Middle frontal gyrus (tissue), 1 donor: ENCODE results near the gene GLRA1.
"Not testable (repeated sequence)": the region's sequence is repeated elsewhere in the genome, so short reads cannot be mapped to it uniquely, and the experiment has no call there.

Source experiments
- DNase-seq: peaks from one replicate; pipeline ENCODE4 v3.0.0-alpha.2; 2015; ENCODE audit warnings: low spot score; ENCODE audit errors: extremely low spot score

GLRA1 gene

DNA sequence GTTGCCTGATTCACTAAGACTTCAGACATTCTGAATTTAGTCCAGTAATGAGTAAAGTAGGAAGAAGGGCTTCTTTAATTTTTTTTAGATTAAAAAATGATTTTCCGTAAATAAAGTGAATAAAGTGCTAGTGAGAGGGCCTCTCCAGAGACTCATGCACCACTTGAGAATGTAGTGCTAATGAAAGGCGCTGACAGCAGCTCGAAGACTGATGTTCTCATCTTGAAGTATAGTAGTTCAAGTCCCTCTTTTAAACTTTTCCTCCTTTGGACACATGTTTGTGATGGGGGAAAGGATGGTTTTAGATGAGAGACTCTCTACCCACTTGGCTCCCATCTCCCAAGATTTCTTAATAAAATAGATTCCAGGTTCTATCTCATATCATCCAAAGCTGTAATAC, 104.4 kb downstream of the GLRA1 start:
- DNase-seq = no peak

DNA sequence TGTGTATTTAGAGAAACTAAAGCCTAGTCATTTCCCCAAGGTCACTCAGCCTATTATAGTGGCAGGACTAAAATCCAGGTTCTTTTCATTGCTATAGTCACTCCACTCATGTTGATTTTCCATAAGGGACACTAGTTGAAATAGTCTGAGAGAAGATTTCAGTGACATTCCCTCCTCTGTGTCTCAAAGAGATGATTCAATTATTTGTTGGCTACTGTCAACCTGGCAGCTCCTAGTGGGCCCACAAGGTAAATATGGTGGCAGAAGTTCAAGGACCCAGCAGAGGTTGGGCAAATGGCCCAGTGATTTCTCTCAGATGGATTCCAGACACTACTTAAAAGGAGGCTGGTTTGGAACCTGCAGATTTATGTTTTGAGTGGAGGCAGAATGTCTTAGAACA, 104.8 kb downstream of the GLRA1 start:
- no peak for DNase-seq

DNA sequence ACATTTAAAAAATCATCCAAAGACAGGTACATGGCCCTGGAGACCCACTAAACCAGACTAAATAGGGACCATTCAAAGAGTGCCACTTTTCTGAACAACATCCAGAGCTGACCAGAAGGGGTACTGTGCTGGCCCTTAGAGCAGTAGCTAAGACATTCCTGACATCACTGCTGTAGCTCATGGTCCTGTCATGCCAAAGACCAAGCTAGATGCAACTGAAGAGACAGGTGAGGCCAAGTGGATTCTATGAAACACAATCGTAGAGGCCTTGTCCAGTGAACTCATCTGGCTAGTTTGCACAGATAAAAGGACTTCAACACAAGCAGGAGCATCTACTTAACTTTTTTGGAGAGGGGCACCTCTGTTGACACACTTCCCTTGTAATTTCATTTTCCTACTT, 109.6 kb downstream of the GLRA1 start:
- DNase-seq = no peak

- no peak for DNase-seq
These were observed 111.8 kb downstream of the GLRA1 start for GRCh38 chr5:151812757-151813309.

- no peak for DNase-seq
These were observed 112.9 kb downstream of the GLRA1 start for GRCh38 chr5:151811593-151812321.

DNA sequence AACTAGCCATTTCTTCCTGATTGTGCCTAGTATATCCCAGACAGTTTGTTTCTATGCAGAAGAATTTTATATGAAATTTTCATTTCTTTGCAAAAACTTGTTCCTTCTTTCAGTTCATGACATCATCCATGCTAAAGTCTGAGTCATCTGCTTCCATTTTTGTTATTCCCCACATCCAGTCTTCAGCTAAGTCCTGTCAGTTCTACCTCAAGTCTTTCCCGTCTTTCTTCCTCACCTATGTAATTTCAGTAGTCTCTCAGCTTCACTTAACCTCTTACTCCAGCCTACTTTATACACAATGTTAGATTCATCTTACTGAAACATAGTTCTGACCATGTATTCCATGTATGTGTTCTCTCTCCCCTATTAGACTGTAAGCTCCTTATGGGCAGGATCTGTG, 113.8 kb downstream of the GLRA1 start:
- no peak for DNase-seq

- no peak for DNase-seq
These were observed 114.2 kb downstream of the GLRA1 start for GRCh38 chr5:151810449-151810848.

DNA sequence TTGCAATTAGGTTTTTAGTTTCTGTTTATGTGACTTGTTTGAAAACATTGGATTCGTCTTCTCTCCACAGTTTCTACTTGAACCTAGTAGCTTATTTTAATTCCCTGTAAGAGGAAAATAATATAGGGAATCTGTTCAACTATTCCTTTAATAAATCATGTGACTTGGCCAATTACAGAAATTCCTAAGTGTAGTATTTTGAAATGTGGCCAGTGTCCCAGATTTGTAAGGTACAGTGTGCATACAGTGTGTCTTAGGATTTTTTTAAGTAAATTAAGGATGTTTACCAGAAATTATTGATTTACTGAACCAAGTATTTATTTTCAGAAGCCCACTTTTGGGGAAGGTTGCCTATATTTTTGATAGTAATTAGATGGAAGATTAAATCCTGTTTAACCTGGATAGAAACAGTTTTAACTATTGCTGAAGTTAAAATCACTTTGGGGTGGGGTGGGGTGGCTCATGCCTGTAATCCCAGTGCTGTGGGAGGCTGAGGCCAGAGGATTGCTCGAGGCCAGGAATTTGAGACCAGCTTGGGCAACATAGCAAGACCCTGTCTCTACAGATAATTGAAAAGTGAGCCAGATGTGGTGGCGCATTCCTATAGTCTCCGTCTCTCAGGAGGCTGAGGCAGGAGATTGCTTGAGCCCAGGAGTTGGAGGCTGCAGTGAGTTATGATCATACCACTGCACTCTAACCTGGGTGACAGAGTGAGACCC, 116.0 kb downstream of the GLRA1 start:
- DNase-seq = no peak

DNA sequence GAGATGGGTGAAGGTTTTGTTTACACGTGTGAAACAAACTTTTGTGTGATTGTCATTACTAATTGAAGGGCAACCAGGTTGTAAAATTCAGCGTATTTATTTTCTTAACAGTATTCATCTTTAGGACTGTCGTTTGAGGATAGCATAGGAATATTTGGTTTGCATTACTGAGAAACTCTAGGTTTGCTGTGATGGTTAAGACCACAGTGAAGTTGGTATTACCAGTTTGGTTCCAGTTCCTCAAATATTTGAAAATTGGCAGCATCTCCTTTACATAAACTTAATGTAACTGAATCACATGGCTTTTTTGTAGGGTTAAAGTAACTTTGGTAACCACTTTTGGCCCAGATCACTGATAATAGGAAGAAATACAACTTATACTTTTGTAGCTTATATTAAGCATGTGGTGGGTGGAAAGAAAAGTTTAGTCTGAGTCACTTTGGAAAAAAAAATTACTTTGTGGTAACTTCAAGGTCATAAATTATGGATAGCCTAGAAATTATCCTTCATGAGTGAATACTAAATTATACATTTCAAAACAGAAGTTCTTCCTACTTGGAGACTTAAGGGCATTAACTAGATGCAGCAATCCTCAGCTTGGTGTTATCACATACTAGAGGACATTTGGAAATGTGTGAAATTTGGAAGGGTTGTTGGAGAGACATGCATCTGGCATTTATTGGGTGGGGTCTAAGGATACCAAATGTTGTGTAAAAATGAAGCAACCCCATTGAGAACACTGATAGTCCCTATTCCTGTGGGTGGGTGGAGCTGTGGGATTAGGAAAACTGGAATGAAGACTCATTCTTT, 119.0 kb downstream of the GLRA1 start:
- DNase-seq = no peak

DNA sequence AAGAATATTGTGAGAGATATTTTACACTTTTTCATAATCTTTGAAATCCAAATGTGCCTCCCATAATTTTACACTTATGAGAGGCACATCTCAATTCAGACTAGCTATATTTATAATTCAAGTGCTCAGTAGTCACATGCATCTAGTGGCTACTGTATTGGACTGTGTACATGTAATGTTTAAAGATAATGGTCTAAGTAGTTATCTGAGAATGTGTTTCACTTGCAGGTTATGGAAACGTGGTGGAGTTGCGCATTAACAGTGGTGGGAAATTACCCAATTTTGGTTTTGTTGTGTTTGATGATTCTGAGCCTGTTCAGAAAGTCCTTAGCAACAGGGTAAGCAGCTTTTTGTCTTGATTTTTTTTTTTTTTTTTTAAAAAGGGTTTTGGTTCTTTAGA, 124.1 kb downstream of the GLRA1 start:
- no peak for DNase-seq

DNA sequence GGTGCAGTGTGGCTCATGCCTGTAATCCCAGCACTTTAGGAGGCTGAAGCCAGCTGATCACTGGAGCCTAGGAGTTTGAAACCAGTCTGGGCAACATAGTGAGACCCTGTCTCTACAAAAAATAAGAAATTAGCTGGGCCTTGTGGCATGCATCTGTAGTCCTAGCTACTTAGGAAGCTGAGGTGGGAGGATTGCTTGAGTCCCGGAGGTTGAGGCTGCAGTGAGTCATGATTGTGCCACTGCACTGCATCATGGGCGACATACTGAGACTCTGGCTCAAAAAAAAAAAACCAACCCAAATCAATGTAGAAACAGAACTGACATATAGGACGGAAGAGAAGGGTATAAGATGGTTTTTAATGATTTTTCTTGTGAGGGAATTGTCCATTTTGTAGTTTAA, 125.2 kb downstream of the GLRA1 start:
- no peak for DNase-seq

GRCh38 chr5:151798674-151799073, 126.0 kb downstream of the GLRA1 start:
- DNase-seq = no peak

DNA sequence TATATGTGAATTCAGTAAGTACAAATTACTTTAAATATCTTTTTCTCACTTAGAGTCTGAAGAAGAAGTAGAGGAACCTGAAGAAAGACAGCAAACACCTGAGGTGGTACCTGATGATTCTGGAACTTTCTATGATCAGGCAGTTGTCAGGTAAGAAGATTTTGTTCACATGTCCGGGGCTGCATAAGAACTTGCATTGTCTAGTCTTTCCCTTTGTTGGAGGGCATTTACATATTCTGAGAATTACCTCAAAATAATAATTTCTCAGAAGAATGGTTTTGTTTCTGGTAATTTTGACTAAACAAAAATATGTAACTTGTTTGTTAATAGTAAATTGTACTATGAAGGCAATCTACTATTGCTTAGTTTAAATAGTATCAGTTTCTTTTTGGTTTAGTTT, 129.2 kb downstream of the GLRA1 start:
- DNase-seq = no peak

- no peak for DNase-seq
These were observed 131.3 kb downstream of the GLRA1 start for GRCh38 chr5:151793358-151793757.

DNA sequence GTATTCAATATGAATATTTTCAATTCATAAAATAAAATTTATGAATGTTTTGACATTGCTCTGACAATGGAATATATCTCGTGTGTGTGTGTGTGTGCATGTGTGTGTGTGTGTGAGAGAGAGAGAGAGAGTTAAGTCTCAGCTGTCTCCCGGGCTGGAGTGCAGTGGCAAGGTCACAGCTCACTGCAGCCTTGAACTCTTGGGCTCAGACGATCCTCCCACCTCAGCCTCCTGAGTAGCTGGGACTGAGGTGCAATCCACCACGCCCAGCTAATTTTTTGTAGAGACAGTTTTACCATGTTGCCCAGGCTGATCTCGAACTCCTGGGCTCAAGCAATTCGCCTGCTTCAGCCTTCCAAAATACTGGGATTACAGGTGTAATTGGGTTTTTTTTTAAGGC, 136.8 kb downstream of the GLRA1 start:
- DNase-seq = no peak

DNA sequence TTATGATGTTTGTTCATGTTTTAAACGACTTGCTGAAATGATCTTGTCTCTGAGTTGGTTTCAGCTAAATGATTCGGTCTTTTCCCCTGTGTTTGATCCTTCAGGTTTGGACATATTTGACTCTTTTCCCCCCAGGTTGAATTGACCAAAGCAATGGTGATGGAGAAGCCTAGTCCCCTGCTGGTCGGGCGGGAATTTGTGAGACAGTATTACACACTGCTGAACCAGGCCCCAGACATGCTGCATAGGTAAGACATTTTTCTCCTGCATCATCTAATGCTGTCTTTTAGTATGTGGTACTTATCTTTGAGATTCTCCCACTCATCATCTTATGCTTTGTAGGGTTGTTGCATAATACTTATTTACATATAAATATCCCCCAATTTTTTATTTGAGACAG, 138.2 kb downstream of the GLRA1 start:
- no peak for DNase-seq

DNA sequence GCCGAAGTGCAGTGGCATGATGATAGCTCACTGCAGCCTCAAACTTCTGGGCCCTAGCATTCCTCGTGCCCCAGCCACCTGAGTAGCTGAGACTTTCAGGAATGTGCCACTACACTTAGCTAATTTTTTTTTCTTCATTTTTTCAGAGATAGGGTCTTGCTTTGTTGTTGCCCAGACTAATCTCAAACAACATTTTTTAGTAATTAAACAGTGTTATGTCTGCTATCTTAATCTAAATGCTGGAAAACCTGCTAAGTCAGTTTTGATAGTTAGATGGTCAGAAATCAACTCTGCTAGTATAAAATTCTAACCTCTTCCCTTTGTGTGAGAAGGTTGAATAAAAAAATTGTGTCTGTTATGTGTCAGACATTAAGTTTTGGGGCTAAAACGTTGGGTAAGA, 140.5 kb downstream of the GLRA1 start:
- no peak for DNase-seq

GRCh38 chr5:151783664-151784063, 141.0 kb downstream of the GLRA1 start:
- not testable (repeated sequence) for DNase-seq

GRCh38 chr5:151781201-151781600, 143.4 kb downstream of the GLRA1 start:
- no peak for DNase-seq

- no peak for DNase-seq
These were observed 144.3 kb downstream of the GLRA1 start for GRCh38 chr5:151780348-151780747.

DNA sequence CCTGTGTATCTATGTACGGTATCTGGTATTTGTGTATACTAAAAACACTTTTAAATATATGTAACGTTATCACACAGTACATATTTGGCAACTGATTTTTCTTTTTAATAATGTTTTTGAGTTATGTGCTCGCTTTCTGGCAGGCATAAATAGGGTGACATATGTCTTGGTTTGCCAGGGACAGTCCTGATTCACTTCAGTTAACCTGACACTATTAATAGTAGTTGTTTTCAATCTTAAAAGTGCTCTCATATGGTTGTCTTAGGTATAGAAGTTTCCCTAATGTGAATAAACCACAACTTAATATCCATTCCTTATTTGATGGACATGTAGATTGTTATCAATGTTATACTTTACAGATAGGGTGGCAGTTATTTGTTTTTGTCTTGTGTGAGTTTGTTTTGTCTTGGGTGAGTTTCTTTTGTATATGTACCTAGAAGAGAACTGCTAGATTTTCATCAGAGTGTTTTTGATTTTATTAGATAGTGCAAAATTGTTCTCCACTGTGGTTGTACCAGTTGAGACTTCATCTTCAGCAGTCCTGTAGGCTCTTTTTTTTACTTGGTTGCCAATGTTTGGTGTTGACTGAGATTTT, 145.0 kb downstream of the GLRA1 start:
- DNase-seq = no peak
